Measurements from ENCODE around the gene POLN.
"Not testable (repeated sequence)": the region's sequence is repeated elsewhere in the genome, so short reads cannot be mapped to it uniquely, and the experiment has no call there.

Gene POLN

GRCh38 chr4:2250357-2251072, 8.6 kb upstream of the POLN start:
- DNase-seq = no peak

DNA sequence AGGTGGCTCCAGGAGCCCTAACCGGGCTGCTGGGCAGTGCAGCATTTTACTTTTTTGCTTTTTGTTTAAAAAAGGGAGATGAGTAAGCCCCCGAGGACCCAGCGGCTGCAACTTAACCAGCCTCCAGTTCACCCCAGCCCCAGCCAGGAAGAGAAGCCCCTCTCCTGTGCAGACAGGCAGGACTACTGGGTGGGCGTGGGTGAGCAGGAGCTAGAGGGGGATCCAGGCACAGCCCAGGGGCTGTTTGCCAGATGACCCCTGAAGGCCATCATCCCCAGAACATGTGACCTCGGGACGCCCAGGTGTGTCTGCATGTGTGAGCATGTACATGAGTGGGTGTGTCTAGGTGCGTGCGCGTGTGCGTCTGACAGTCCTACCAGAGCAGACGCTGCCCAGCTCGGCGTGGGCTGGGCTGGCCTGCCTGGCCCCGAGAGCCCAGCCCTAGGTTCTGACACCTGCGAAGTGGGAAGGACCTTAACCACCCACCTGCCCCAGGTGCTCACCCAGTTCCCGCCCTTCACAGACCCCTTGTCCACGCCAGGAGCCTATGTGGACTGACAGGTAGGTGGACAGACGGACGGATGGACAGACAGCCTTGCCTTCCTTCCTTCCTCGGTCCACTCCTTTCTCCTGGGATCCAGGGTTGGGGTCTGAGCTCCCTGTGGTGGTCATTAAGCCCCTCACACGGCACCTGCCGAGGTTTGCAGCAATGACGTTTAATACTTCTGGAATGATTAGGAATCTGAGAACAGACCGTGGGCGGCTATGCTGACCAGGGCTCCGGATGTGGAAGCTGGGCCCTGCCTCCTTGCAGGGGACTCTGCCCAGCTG, 7.8 kb upstream of the POLN start:
- no peak for DNase-seq

DNA sequence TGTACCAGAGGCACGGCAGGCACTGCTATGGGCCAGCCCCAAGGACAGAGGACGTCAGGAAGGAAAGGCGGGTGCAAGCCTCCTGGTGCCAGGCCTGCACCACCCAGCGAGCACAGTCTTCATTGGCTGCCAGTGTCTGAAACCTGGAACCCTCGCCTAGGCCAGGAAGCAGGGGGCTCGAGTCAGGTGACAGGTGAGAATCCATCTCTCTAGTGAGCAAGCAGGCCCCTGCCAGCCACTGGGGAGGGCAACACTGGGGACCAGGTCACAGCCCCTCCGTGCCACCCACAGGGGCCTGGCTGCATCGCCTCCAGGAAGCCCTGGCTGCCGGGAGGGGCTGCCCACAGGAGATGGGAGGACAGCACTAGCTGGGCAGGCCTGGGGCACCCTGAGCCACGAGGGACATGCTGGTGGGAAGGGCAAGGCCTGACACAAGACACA, 6.9 kb upstream of the POLN start:
- no peak for DNase-seq

- no peak for DNase-seq
Observed at GRCh38 chr4:2248044-2248780, 6.3 kb upstream of the POLN start.

DNA sequence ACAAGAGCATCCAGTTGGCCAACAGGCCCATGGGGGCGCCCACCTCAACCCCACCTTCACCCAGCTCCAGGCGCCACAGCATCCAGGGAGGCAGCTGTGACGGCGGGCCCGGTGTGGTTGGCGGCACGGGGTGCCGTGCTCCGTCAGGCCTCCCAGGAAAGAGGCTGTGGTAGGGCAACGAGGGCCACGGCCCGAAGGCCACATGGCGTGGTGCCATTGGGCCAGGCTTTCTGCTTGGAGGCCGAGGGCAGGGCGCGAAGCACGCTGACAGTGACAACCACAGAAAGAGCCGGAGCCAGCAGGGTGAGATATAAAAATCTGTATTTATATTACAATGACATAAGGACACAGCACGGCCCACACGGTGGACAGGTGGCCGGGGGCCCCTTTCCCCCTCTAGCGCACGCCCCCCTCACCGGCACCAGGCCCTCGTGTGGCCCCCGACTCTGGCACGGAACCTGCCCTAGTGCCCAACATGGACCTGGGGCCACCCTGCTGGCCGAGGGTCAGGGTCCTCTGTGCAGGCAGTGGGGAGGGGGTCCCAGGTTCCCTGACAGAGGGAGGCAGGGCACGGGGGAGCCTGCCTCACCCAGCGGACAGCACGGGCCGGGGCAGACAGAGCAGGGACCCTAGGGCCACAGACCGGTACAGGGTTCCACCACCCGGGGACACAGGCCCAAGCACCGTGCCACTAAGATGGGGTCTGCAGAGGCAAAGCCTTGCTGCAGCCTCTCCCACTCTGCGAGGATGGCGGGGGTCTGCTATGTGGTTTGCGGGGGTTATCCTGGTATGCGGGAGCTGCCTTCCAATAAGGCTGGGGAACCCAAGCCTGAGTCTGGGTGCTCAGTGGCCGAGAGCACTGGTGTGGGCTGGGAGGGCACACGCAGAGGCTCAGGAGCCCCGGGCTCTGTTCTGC, 5.5 kb upstream of the POLN start:
- no peak for DNase-seq

GRCh38 chr4:2246384-2247127, 4.6 kb upstream of the POLN start:
- DNase-seq = no peak

DNA sequence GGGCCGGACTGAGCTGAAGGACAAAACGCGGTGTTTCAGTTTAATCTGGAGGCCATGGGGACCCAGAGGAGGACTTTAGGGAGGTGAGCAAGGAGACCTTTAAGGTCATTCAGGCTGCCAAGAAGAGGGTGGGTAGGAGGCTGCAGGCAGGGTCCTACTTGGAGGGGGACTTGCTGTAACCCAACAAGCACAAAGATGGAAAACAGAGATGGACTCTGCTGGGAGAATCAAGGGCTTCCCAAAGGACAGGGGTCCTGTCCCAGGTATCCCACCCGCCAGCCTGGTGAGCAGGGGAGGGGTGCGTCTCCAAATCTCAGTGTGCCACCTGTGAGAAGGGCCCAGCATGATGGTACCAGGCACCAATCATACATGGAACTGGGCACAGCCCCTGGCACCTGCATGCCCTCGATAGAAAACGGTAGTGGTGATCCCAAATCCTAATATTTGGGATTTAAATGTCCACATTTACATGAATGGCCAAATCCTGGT, 3.9 kb upstream of the POLN start:
- DNase-seq = no peak

- peak in 3 of 4 experiments; percentile 25 to 49 (median 28) for DNase-seq
Observed at GRCh38 chr4:2245057-2245786, 3.3 kb upstream of the POLN start.

DNA sequence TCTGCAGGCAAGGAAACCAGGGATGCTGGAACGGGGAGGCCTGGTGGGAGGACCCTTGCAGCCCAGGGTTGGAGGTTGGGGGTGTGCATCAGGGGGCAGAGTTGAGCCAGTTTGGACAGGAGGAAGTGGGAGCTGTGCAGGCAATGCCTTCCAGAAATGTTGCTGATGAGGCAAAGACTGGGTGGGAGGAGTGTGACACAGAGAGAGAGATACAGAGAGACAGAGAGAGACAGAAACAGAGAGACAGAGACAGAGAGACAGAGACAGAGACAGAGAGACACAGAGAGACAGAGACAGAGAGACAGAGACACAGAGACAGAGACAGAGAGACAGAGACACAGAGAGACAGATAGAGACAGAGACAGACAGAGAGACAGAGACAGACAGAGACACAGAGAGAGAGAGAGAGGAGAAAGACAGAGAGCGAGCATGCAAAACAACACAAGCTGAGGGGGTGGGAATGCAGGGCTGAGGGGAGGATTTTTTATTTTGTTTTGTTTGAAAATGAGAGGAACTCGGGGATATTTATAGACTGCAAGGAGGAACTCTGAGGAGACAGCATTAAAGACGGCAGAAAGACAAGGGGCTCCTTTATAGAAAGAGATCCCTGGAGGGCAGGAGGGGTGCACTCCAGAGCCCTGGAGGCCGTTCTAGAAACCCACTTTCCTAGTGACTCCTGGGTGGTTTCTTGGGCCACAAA, 1.9 kb upstream of the POLN start:
- DNase-seq = peak; percentile 77 to 93 (median 89)

GRCh38 chr4:2241003-2241402, 918 bp downstream of the POLN start:
- no peak for DNase-seq

DNA sequence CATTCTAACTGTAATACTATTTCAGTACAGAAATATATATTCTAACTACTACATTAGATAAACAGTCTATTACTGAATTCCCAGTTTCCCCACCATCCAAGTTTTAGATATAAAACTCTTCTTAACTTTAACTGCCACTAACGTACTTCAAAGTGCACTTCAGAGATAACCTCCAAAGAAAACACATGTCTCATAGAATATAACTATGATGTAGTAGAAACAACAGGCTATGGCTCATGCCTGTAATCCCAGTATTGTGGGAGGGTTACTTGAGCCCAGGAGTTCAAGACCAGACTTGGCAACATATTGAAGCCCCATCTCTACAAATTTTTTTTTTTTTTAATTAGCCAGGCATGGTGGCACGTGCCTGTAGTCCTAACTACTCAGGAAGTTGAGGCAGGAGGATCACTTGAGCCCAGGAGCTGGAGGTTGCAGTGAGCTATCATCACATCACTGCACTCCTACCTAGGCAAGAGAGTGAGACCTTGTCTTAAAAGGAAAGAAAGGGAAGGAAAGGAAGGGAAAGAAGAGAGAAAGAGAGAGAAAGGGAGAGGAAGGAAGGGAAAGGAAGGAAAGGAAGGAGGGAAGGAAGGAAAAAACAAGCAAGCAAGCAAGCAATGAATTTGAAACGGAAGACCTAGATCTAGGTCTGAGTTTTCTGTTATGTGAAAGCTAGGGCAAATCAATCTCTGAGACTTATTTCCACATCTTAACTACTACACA, 4.8 kb downstream of the POLN start:
- no peak for DNase-seq

GRCh38 chr4:2231082-2231481, 10.8 kb downstream of the POLN start:
- no peak for DNase-seq

- DNase-seq = no peak
Observed at GRCh38 chr4:2226261-2226660, 15.7 kb downstream of the POLN start.

- DNase-seq = no peak
Observed at GRCh38 chr4:2222838-2223237, 19.1 kb downstream of the POLN start.

- DNase-seq = not testable (repeated sequence)
Observed at GRCh38 chr4:2221378-2221777, 20.5 kb downstream of the POLN start.

GRCh38 chr4:2220016-2220630, 21.8 kb downstream of the POLN start:
- DNase-seq = peak; percentile 70 to 84 (median 80)

- DNase-seq = no peak
Observed at GRCh38 chr4:2219233-2219760, 22.6 kb downstream of the POLN start.

- peak in 3 of 4 experiments; percentile 6 to 16 (median 11) for DNase-seq
Observed at GRCh38 chr4:2218436-2218835, 23.5 kb downstream of the POLN start.
